ENCODE measurements around the gene PSMA1.
A peak's percentile ranks its signal among the peaks of the same experiment; 100 is the strongest.

PSMA1 gene

GRCh38 chr11:14529951-14530350 lies 9.8 kb upstream of the PSMA1 start:
- TF ChIP-seq CTCF (IDR thresholded peaks at IDR 0.05) (no peak), ZFX (IDR thresholded peaks at IDR 0.05; ENCODE audit: borderline replicate concordance) (no peak)
- H3K27ac ChIP-seq: no peak overlapping the region

DNA sequence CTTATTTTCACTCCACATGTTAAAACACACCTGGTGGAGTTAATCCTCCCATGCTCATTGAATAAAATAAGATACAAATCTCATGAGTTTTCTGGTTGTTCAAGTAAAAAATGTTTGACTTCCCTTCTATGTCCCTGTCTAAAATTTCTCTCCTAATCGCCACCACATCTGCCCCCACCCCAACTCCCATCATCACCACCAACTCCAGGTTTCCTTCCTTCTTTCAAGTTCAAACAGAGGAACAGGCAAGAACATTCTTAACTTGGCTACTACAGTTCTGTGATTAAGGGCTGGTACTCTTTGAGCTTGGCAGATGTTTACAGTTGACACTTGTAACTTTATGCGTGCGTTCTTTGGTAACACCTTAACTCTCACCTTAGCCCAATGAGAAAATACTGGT lies 9.1 kb upstream of the PSMA1 start:
- TF ChIP-seq CTCF (IDR thresholded peaks at IDR 0.05) (no peak), ZFX (IDR thresholded peaks at IDR 0.05; ENCODE audit: borderline replicate concordance) (no peak)

GRCh38 chr11:14522801-14523200 lies 2.6 kb upstream of the PSMA1 start:
- TF ChIP-seq CTCF (IDR thresholded peaks at IDR 0.05) (no peak), ZFX (IDR thresholded peaks at IDR 0.05; ENCODE audit: borderline replicate concordance) (no peak)
- no peak overlapping the region for H3K27ac ChIP-seq

More for the DNA sequence above, 9.1 kb upstream of the PSMA1 start:
- H3K27ac ChIP-seq: no peak overlapping the region

DNA sequence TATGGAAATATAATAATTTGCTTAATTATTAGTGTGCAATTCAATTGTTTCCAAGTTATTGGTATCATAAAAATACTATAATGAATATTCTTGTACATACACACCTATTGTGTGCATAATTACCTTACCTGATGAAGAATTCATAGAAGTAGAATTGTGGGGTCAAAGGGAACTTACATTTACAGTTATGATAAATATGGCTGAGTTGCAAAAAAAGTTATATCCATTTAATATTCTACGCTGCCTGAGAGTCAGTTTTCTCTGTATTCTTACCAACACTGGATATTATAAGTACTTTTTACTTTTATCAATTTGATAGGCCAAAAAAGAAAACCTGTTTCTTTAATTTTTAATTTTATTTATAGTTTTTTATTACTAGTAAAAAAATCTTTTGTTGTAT lies 2.1 kb upstream of the PSMA1 start:
- H3K27ac ChIP-seq: no peak overlapping the region
- TF ChIP-seq ZFX (IDR thresholded peaks at IDR 0.05; ENCODE audit: borderline replicate concordance) (no peak), CTCF (IDR thresholded peaks at IDR 0.05) (no peak)

DNA sequence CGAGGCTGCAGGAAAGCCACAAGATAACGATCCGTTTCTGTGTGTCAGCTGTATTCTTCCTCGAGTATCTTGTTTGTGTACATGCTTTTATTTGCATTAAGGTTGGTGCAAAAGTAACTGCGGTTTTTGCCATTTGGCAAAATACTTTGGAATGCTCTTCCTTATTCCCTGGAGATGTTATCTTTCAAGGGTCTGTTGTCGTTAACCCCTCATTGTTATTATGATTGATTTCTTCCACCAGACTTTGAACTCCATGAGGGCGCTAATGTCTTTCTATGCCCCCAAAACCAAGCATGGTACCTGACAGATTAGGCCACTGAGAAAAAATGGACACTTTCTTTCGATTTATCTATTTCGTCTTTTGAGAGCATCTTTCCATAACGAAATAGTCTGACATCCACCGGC lies 563 bp upstream of the PSMA1 start:
- TF ChIP-seq CTCF (IDR thresholded peaks at IDR 0.05) (no peak), ZFX (IDR thresholded peaks at IDR 0.05; ENCODE audit: borderline replicate concordance) (no peak)
- peak overlapping the region; percentile 87 for H3K27ac ChIP-seq

GRCh38 chr11:14519597-14519916 lies 629 bp downstream of the PSMA1 start:
- H3K27ac ChIP-seq: peak overlapping the region; percentile 87
- no peak for TF ChIP-seq ZFX (IDR thresholded peaks at IDR 0.05; ENCODE audit: borderline replicate concordance)

DNA sequence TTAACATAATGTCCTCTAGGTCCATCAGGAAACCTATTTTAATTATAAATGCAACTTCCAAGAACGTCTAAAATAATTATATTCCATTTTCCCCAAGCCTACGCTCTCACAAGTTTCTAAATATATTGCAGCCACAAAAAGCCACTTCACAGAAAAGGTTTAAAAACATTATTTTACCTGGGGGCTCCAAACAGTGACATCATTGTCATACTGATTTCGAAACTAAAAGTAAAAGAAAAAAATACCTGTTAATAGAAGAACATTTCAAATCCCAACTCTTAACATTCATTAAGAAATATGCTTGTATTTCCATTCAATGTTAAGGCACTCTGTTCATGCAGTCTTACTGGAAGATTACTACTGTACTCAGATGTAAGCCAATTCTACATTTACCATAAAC lies 1.4 kb downstream of the PSMA1 start:
- H3K27ac ChIP-seq: peak overlapping the region; percentile 87; the same call in 1 of the 2 replicates
- TF ChIP-seq ZFX (IDR thresholded peaks at IDR 0.05; ENCODE audit: borderline replicate concordance) (no peak), CTCF (IDR thresholded peaks at IDR 0.05) (no peak)

DNA sequence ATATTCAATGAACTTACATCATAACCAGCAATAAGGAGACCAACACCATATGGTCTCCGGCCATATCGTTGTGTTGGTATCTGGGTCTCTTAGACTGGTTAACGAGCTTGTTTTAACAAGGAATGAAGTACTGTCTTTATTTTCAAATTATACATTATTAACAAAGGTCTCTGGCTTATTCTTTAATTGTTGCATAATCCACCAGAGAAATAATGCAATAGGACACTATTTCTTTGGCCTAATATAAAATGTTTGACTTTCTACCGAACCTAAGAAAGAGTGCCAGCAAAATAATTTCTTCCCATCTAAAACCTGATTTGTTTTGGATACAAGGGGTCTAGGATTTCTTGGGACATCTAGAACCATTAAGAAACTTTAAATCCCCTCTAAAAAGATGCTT lies 6.4 kb downstream of the PSMA1 start:
- no peak for TF ChIP-seq ZFX (IDR thresholded peaks at IDR 0.05; ENCODE audit: borderline replicate concordance)
- TF ChIP-seq CTCF (IDR thresholded peaks at IDR 0.05): no peak
- H3K27ac ChIP-seq: no peak overlapping the region
